Breast epithelium (tissue), 3 donors: ENCODE measurements around the gene CLCN3.

Experiments
- POLR2A ChIP-seq: fragments of 450-650 bp; IDR thresholded peaks from one replicate; pipeline ENCODE4 v1.6.1; 2016; ENCODE audit warnings: antibody characterized with exemption, mild to moderate bottlenecking, moderate library complexity
- POLR2AphosphoS5 ChIP-seq, 3 donors: sonication (generic); formaldehyde crosslinking; IDR thresholded peaks; one replicate each; pipeline ENCODE4 v1.6.1; 2017; ENCODE audit warnings: antibody characterized with exemption in 3 of 3
- TF ChIP-seq, protein P1 (sequence below), 3 donors: fragments of 450-650 bp; IDR thresholded peaks; one replicate each; pipeline ENCODE4 v1.5.1; 2016 to 2017; ENCODE audit warnings: antibody characterized with exemption in 3 of 3, mild to moderate bottlenecking in 3 of 3, moderate library complexity in 3 of 3

- TF ChIP-seq, protein P1, sequence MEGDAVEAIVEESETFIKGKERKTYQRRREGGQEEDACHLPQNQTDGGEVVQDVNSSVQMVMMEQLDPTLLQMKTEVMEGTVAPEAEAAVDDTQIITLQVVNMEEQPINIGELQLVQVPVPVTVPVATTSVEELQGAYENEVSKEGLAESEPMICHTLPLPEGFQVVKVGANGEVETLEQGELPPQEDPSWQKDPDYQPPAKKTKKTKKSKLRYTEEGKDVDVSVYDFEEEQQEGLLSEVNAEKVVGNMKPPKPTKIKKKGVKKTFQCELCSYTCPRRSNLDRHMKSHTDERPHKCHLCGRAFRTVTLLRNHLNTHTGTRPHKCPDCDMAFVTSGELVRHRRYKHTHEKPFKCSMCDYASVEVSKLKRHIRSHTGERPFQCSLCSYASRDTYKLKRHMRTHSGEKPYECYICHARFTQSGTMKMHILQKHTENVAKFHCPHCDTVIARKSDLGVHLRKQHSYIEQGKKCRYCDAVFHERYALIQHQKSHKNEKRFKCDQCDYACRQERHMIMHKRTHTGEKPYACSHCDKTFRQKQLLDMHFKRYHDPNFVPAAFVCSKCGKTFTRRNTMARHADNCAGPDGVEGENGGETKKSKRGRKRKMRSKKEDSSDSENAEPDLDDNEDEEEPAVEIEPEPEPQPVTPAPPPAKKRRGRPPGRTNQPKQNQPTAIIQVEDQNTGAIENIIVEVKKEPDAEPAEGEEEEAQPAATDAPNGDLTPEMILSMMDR (IDR thresholded peaks at IDR 0.05) = no peak
- no peak for TF ChIP-seq POLR2A
- no peak for TF ChIP-seq POLR2AphosphoS5 (IDR thresholded peaks at IDR 0.05)
These were observed 25.2 kb downstream of the CLCN3 start for GRCh38 chr4:169645627-169646026.
